Lower lobe of right lung (tissue), 2 donors: ENCODE data around the gene YBX3. TPM values are rescaled to one million over a fixed set of nuclear protein-coding genes. Genes with fewer than 3 reads are reported as not detected.

Source experiments
- ATAC-seq, 2 donors: fragments of 200-7000 bp; cut with Tn5 transposase; one replicate each; pipeline ENCODE4 v1.9.1; 2020 to 2022; ENCODE audit warnings: mild to moderate bottlenecking in 2 of 2, moderate library complexity in 2 of 2
- DNase-seq: peaks from one replicate; pipeline ENCODE4 v3.0.0-alpha.2; 2020
- H3K27ac ChIP-seq: fragments of 200-600 bp; one replicate; pipeline ENCODE4 v1.8.0; 2022
- H3K27me3 ChIP-seq: fragments of 200-600 bp; one replicate; pipeline ENCODE4 v1.8.0; 2022; ENCODE audit warnings: low read depth
- H3K36me3 ChIP-seq: fragments of 200-600 bp; one replicate; pipeline ENCODE4 v1.8.0; 2022; ENCODE audit warnings: mild to moderate bottlenecking
- H3K4me1 ChIP-seq: fragments of 200-600 bp; one replicate; pipeline ENCODE4 v1.8.0; 2022
- H3K4me3 ChIP-seq: fragments of 200-600 bp; one replicate; pipeline ENCODE4 v1.8.0; 2022; ENCODE audit warnings: mild to moderate bottlenecking
- H3K9me3 ChIP-seq: fragments of 200-600 bp; one replicate; pipeline ENCODE4 v1.8.0; 2022
- CTCF ChIP-seq: fragments of 200-600 bp; IDR thresholded peaks from one replicate; pipeline ENCODE4 v1.8.0; 2022; ENCODE audit warnings: antibody characterized with exemption, mild to moderate bottlenecking
- intact Hi-C: fragments of 100-400 bp; cut with DNase I; formaldehyde crosslinking; loops from one replicate; pipeline ENCODE4 v1.11.0; 2022
- total RNA-seq: library from RNA; stranded (reverse); fragmentation: NEBNext Ultra II Directional; extraction: Animal tissue kit (Norgen Biotek cat#: 25700); gene quantifications from one replicate; pipeline ENCODE4 v1.2.1, GENCODE V29; 2021
- donor health status: DM: no; HTN: yes; CAD: no; lungs with severe emphysema.

Gene YBX3
- total RNA-seq, 1 donor from 2014 or later, result 278 TPM

GRCh38 chr12:10654003-10654402 lies 69.1 kb downstream of the YBX3 start:
- Histone ChIP-seq H3K4me1 (no peaks in the 10 kb centered on the region), H3K27me3 (no peaks in the 10 kb centered on the region), H3K4me3 (no peak overlapping the region), H3K27ac (no peak overlapping the region), H3K9me3 (no peaks in the 10 kb centered on the region), H3K36me3 (no peaks in the 10 kb centered on the region)
- DNase-seq (no peak), ATAC-seq (no peak)
- intact Hi-C loops, result no loop called here
- TF ChIP-seq CTCF, result no peak

GRCh38 chr12:10652192-10652591 lies 70.9 kb downstream of the YBX3 start:
- H3K36me3 ChIP-seq, result no peaks in the 10 kb centered on the region
- no peak overlapping the region for H3K4me3 ChIP-seq
- H3K27me3 ChIP-seq, result no peaks in the 10 kb centered on the region
- DNase-seq (no peak), ATAC-seq (no peak)
- H3K9me3 ChIP-seq, result peaks cover under 1% of the 10 kb centered on the region
- intact Hi-C loops, result no loop called here
- H3K27ac ChIP-seq, result no peak overlapping the region
- no peak for TF ChIP-seq CTCF
- H3K4me1 ChIP-seq, result no peaks in the 10 kb centered on the region

Other genes starting within 250 kb of the YBX3 start
- 0.68 TPM for gene EIF2S3B, start 217.4 kb downstream of the YBX3 start, total RNA-seq
- gene MAGOHB, start 109.7 kb downstream of the YBX3 start, total RNA-seq, result 19.7 TPM
- 0.53 TPM for gene STYK1, start 49.3 kb downstream of the YBX3 start, total RNA-seq
- gene TAS2R7, start 79.3 kb upstream of the YBX3 start, total RNA-seq, result not detected
- gene TAS2R8, start 84.0 kb upstream of the YBX3 start, total RNA-seq, result not detected
- gene TAS2R9, start 86.8 kb upstream of the YBX3 start, total RNA-seq, result not detected
- gene TAS2R10, start 103.0 kb upstream of the YBX3 start, total RNA-seq, result 0.35 TPM
- 1.7 TPM for gene PRR4, start 126.2 kb upstream of the YBX3 start, total RNA-seq
- 13.9 TPM for gene PRH1, start 160.9 kb upstream of the YBX3 start, total RNA-seq
- 0.92 TPM for gene TAS2R13, start 186.2 kb upstream of the YBX3 start, total RNA-seq
- gene PRH2, start 205.9 kb upstream of the YBX3 start, total RNA-seq, result not detected
- 1.2 TPM for gene TAS2R14, start 215.9 kb upstream of the YBX3 start, total RNA-seq